ENCODE measurements around the gene GABBR2.
"Not testable (repeated sequence)": the region's sequence is repeated elsewhere in the genome, so short reads cannot be mapped to it uniquely, and the experiment has no call there.

Gene GABBR2

DNA sequence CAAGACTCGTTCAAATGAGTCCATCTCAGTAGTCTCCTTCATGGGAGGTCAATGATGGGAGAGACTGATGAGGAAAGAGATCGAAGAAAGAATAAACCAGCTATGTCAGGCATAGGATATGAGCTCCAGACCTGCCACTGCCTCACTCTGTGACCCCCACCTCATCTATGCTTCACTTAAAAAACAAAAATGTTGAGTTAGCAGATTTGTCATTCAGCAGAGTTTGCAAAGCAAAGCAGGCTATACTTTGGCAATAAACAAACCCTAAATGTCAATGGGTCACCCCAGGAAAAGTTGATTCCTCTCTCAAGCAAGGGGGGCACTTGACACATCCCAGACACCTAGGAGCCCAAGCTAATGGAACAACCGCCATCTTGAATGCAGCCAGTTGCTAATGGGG is 117.0 kb downstream of the GABBR2 start:
- no peak for DNase-seq

DNA sequence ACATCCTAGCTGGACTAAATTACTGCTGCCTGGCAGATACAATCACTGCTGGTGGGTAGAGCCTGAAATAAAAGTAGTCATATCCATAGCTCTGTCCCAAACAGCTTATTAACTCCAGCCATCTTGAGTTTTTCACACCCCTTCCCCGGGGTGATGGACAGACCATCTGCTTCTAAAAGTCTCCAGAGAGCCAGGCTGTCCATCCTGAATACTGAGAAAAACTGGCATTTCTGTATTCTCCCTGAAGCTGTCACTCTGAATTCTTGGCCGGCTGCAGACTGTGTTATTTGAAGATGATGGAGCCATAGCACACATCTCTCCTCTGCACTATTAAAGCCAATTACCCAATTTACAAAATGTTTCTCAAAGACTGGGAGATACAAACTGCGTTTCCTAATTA is 118.6 kb downstream of the GABBR2 start:
- DNase-seq: no peak

DNA sequence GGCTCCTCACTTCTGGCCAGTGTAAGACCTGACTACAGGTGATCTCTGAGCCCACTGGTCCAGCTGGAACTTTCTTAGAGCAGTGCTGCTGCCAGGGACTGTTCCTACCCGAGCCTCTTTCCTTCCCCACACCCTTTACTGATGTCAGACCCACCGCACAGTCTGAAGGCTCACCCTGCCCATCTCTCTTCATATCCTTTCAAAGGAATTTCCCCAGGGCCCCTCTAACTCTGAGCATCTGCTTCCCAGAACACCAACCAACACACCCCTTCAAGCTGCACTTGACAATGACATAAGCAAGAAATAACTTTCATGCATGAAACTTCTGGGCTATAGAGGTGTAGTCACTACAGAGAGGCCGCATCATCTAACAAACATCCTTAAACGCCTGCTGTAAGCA is 119.6 kb downstream of the GABBR2 start:
- DNase-seq: no peak

DNA sequence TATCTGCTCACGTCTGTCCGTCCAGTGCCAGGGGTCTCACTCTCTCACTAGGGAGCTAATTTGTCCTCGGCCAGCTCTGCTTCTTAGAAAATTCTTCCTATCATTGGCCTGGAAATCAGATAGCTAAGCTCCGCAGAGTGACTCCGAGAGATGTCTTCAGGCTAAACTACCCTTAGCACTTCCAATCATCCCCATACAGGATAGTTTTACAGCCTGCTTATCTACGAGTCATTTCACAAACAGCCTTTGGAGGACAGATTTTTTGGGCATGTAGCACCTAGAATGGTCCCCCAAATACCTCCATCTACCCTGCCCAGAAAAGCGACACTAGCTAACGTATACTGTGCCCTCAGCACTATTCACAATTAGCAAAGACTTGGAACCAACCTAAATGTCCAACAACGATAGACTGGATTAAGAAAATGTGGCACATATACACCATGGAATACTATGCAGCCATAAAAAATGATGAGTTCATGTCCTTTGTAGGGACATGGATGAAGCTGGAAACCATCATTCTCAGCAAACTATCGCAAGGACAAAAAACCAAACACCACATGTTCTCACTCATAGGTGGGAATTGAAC is 123.8 kb downstream of the GABBR2 start:
- DNase-seq: not testable (repeated sequence)

DNA sequence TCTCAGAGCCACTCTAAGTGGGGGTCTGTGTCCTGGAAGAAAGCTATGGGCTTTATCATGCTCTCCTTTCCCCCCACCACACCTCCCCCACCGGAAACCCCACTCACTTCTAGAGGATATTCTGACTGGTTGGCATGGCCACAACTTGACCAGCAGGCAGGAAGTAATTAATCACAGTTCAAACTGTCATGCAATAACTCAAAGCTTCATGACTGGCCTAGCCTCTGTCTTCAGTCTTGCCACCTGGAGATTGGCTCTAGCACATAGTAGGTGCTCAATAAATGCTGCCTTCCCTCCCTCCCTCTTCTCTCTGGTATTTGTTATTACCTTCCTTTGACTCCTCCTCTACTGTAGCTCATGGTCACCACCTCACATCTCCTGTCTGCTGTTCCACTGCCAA is 124.7 kb downstream of the GABBR2 start:
- no peak for DNase-seq

DNA sequence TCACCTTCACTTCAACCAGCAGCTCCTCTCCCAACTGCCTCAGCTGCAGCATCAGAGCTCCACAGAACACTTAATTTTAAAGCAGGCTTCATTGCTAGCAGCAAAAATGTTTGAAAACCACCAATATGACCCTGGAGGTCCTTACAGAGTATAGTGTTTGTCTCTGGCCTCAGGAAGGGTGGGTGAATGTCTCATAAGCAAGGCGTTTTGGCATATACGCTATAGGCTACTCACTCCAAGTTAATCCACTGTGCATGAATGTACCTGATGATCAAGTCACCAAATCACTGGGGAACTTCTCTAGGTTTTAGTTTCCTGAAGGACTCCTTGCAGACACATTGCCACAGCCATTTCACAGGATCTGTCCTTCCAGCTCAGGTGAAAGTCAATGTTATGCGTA is 125.3 kb downstream of the GABBR2 start:
- no peak for DNase-seq

DNA sequence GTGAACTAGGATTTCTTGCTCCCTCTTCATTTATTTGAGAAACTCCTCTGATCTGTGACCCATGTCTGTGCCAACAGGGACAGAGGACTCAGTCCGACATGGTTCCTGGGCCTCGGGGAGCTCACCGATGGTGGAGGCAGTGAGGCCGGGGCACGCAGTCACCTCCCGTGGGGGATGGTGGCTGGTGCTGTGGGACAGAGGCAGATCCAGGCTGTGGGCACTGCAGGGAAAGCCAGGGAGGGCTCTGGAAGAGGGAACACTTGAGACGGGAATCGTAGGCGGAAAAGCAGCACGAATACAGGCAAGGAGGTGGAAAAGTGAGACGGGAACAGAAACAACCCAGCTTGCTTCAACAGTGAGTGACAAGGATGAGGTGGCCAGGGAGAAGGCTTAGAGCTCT is 127.8 kb downstream of the GABBR2 start:
- no peak for DNase-seq

DNA sequence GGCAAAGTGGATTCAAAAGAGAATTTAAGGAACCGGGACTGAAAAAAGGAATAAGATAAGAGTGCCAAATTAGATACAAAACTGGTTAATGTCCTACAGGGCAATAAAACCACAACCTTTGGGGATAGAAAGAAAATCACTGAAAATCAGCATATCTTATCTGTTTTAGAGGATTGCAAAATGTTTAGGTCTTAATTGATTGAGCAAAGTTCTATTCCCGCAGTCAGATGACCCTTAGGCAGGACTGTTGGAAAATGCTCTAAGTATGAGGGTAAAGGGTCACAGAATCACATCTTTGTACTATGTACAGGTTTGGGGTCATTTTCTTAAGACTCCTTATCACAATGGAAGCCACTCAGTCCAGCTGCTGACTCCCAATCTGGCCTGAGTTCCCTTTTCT is 129.0 kb downstream of the GABBR2 start:
- no peak for DNase-seq

DNA sequence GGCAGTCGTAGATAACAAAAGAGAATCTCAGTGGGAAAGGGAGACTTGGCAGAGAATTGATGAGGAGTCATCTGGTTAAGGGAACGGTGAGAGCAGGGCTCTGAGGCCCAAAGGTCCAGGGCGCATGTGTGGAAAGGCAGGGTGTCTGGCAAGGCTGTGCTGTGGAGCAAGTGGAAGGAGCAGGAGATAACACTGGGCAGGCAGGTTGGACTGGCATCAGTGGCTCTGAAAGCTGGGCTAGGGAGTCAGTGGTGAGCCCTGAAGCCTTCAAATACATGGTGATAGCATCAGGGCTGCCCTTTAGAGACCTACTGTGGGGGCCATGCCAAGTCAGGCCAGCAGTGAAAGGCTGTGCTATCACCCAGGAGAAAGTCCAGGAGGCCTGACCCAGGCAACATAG is 131.3 kb downstream of the GABBR2 start:
- no peak for DNase-seq

DNA sequence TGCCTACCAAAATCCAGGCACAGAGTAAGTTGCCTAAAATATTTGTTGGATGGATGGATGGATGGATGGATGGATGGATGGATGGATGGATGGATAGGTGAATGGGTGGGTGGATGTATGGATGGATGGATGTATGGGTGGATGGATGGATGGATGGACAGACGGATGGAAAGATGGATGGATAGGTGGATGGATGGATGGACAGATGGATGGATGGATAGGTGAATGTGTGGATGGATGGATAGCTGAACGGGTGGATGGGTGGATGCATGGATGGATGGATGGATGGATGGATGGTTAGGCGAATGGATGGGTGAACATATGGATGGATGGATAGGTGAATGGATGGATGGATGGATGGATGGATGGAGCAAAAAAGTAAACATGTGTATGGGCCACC is 131.9 kb downstream of the GABBR2 start:
- no peak for DNase-seq

DNA sequence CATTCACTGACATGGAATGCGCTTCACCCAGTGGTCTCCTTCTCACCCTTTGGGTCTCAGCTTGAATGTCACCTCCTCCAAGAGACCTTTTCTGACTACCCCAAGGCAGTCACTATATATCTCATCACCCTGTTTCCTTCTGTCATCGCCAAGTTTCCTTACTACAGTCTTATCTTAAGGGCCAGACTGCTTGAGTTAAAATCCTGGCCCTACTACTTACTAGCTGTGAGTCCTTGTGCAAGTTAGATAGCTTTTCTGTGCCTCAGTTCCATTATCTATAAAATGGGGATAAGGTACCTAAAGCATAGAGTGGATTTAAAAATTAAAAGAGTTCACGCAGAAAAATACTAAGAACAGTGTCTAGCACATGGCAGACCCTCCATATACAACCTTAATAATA is 132.4 kb downstream of the GABBR2 start:
- no peak for DNase-seq

DNA sequence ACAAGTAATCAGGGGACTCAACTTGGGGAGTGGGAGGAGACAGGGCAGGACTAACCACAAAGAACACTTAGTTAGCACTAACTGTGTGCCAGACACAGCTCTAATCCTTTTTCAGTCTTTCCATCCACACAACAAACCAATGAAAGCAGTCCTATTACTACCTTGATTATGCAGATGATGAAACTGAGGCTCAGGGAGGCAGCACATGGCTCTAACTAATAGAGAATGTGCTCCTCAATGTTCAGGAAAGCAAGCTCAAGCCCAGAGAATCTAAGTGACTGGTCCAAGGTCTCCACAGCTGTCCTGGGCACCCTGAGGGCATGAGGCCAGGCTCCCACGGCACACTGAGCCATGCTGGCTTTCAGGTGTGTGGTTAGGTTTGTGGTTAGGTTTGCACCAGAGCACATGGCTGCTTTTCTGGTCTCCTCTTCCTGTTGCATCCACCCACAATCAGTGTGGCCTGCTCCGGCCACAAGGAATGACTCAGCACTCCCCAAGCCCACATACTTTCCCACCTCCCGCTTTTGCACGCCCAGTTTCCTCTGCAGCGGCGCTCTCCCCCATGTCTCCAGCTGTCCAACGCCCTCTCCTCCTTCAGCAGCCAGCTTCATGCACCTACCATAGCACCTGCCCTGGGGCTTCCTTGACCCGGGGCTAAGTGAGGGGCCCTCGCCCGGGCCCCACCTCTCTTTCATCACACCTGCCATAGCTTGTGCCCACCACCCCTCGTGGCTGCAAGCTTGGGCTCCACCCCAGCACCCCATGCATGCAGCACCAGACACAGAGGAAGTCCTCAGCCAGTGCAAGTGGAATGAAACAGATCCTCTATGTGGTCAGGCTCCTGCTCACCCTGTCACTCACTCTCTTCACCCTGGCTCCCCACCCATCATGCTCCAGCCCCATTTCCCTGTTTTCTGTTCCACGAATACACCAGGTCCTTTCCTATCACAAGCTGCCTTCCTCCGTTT is 133.1 kb downstream of the GABBR2 start:
- DNase-seq: peak; percentile 41

DNA sequence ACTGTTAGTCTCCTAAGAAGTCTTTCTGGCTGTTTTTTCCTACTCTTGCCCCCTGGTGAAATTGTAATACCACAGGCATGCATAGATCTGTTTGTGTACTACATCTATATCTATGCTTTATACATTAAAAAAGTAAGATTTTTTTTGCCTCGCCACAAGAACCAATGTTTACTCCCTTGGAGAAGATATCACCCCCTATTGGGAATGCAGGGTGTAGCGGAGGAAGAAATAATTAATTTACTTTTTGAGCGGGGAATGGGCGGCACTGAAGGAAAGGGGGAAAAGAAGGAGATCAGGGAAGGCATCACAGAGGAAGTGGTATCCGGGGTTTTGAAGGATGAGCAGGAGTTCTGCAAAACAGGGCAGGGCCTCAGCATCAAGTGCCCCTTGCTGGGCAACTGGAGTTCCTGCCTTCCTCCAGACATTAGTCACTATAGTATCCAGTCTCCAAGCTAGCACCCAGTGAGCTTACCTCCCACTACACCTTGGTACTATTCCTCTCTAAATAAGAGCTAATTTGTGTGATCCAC is 134.9 kb downstream of the GABBR2 start:
- no peak for DNase-seq

DNA sequence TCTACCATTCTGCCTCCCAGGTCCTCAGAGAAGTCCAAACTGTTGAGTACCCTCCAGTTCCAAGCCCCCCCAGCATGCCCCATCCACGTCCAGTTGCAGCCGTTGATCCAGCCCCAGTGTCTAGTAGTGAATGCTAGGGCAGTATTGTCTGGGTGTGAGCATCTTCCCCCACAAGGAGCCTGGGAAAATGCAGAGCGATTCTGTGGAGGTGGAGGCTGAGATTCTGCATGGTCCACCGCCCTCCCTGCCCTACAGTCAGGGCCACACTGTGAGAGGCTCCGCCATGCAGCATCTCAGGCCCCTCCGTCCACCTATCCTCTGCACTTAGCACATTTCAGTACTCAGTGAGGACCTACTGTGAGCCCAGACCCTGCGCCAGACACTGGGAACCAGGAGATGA is 135.9 kb downstream of the GABBR2 start:
- DNase-seq: no peak

DNA sequence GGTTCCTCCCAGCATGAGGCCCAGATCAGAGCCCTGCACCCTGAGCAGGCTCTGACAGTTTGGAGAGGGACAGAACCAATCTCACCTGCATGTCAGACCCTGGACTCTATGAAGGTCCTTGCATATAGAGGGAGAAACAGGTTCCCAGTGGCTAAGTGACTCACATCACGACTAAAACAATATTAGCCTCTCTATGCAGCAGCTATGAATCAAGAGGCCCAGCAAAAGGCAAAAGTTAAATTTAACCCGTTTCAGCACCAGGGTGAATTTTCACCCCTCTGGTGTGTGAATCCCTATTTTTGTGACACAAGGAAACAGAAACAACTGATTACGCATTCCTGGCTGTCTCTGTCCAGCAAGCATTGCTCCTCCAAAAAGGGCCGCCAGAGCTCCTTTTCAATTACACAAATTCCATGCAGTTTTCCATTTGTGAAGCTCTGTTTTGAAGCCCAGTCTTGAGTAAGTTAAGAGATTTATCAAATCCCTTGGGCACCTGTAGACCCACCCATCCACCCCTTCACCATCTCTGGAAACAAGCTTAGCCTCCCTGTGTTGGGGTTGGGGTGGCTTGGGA is 136.6 kb downstream of the GABBR2 start:
- DNase-seq: no peak

DNA sequence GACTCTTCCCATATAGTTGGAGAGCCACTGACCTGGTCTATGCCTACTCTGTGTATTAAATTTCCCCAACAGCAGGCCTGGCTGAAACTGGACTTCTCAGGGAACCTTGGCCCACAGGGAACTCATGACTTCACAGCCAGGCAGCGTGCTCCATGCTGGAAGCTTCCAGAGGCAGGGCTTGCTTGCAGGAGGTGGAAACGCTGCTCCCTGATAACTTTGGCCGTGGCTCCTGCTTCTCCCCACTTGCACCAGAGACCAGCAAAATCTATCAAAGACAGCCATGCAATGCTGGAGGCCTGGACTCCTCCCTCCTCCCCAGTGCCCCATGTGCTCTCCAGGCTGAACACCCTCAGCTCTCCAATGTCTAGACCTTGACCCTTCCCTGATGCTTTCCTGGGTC is 137.1 kb downstream of the GABBR2 start:
- DNase-seq: no peak

DNA sequence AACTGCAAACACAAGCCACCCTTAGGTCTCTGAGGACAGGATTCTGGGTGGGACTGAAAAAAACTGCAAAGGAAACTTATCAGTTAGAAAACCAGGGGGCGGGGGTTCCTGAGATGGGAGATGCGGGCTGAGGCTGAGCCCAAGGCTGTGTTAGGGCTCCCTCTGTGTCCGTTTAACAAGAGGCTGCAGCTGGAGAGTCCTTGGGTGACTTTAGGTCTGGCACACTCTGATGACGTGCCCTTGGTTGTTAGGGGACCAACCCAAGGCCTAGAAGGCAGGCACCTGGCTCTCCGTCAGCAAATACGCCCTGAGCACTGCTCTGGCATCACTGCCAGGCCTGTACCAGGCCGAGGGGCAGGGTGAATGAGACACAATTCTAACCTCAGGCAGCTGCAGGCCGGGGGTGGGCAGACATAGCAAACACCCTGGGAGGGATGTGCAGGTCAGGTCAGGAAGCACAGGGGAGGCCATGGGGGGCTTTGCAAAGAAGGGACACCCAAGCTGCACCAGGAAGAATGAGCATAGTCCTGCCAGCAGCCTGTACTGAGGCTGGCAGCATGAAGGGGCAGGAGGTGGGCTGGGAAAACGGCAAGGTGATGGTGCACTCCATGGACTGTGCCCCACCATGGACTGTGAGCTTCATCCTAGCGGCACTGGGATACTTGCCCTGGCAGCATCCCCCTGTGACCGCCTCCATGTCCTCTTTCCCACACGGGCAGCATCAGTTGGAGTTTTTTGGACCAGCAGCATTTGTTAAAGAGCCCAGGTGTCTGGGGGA is 137.9 kb downstream of the GABBR2 start:
- DNase-seq: no peak

DNA sequence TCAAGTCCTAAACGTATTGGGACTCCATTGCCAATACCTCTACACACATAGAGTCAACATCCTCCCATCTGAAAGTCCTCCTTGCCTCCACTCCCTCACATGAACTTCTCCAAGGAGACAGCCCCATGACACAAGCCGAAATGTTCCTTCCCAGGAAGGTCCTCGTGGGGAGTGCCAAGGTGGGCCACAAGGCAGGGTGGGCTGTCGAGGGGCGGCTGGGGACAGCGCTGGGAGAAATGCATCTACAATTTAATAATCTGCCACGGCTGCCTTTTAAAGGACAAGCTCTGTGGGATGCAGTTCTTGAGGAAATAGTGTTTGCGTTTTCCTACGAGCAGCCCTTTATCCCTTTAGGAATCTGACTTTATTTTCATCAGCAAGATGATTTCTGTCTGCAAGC is 138.7 kb downstream of the GABBR2 start:
- DNase-seq: no peak

DNA sequence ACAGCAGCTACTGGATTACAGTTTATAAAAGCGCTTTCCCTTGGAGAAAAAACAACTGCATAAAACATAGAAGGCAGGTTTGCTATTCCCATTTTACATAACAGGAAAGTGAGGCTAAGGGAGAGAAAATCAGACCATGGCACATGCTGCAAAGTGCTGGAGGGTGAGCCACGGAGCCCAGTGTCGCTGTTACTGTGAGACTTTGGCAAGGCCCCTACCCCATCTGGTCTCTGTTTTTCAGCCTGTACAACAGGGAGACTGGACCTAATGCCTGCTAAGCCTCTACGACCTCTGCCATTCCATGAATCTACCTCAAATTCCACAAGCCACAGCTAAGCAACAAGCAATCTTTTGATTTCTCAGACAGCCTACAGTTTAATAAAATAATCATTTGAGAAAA is 139.2 kb downstream of the GABBR2 start:
- DNase-seq: no peak

DNA sequence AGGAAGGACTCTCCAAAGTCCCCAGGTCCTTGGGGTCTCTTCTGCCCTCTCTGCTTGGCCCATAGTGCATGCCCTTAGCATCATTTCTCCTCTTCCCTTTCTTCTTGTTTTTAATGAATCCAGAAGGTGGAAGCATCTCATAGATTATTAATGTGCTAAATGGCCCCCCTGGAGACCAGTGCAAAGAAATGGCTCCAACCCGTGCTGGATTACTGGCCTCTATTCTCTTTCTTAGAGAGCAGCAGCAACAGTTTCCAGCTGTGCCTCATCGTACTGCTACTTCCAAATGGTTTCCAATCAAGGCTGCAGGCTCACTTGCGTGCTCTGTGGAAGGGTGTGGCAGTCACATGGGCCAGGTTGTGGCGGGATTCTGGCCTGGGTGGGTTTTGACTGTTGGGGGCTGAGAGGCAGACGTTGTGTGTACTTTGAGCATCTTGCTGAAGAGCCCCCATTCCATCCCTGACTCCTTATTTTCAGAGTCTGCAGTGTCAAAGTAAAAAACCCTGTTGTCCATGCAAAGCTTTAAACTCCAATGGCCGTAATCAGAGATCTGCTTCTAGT is 139.7 kb downstream of the GABBR2 start:
- DNase-seq: no peak

DNA sequence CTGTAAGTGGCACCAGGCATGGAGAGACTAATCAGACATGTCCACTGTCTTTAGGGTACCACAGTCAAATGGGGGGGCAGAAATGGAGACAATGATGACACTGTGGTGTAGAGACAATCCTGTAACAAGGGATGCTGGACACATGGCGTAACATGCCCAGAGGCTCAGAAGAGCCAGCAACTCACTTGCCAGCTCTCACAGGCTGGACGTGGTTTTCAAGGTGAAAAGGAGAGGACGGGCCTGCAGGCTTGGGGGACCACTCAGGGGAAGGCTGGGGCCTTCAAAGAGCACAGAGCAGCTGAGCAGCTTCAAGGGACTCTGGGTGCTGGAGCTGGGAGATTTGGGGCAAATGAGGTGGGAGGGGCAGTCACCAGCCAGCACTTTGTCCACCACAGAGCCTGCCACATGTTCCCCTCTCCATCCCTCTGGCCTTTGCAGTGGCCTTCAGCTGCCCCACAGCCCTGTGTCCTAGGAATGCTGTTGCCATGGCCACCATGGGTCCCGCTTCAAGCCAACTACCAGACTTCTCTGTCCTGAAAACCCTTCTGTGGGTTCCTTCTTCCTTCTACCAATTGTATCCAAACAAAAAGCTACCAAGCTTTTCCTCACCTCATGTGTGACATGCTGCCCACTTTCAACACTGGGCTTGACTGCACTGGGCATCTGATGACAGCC is 140.4 kb downstream of the GABBR2 start:
- DNase-seq: no peak

DNA sequence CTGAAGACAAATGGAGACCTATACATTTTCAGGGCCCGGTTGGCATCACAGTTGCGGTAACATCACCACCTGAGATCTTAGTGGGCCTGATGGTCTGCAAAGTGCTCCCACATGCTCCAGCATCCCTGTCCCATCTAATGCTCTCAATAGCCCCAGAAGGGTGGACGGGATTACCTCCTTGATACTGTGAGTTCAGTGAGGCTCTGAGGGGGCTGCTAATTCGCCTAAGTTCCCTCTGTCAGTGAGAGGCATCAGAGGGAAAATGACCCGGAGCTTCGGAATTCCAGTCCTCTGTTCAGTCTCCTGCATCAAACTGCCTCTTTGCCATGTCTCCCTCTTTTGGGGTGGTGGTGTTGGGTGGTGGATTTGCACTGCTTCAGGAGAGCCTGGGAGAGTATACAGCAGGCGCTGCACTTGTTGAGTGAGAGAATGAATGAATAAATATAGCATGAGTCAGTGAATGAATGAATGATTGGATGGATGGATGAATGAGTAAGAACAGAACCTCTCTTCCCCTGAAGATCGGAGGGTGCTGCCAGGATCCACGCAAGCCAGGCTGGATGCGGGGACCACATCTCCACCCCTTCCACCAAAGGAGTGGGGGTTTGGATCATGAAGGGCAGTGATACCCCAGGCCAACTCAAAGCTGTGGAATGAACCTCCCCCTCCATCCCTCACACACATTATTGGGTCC is 141.0 kb downstream of the GABBR2 start:
- no peak for DNase-seq
